HL-60 (cell line): ENCODE data around the gene CD151.

Source experiments
- DNase-seq, 2 experiments: peaks; one replicate each; pipeline ENCODE4 v3.0.0-alpha.2; 2010 to 2020; ENCODE audit warnings: low read depth in 1 of 2, low spot score in 1 of 2
- H3K27ac ChIP-seq: fragments of 250-450 bp; sonication (Bioruptor Pico); replicated peaks from 2 replicates; pipeline ENCODE4 v1.5.1; 2020; ENCODE audit warnings: mild to moderate bottlenecking, moderate library complexity
- H3K27me3 ChIP-seq: fragments of 250-450 bp; sonication (Bioruptor Pico); 2 replicates; pipeline ENCODE4 v1.5.1; 2021; ENCODE audit warnings: mild to moderate bottlenecking, moderate library complexity; ENCODE audit not compliant: insufficient read depth, poor library complexity, severe bottlenecking
- H3K4me3 ChIP-seq: replicated peaks from 2 replicates; pipeline ENCODE4 v1.5.1; 2011; ENCODE audit warnings: mild to moderate bottlenecking, control low read depth, low read length; ENCODE audit not compliant: insufficient read depth
- CTCF ChIP-seq: IDR thresholded peaks from one replicate; pipeline ENCODE4 v1.5.1; 2011; ENCODE audit warnings: low read length, control low read depth, inconsistent platforms; ENCODE audit not compliant: insufficient read depth
- GABPA ChIP-seq: IDR thresholded peaks from 2 replicates; pipeline ENCODE4 v1.6.1; 2012; ENCODE audit warnings: low read depth
- POLR2AphosphoS5 ChIP-seq: IDR thresholded peaks from 2 replicates; pipeline ENCODE4 v1.6.1; 2012; ENCODE audit warnings: low read depth
- REST ChIP-seq: IDR thresholded peaks from 2 replicates; pipeline ENCODE4 v1.6.1; 2012; ENCODE audit warnings: low read depth; ENCODE audit not compliant: insufficient replicate concordance
- SPI1 ChIP-seq: IDR thresholded peaks from 2 replicates; pipeline ENCODE4 v1.6.1; 2012; ENCODE audit warnings: low read depth, mild to moderate bottlenecking, borderline replicate concordance

The CD151 gene

GRCh38 chr11:870418-870817, 37.7 kb downstream of the CD151 start:
- Histone ChIP-seq H3K27ac (no peak overlapping the region), H3K27me3 (no peaks in the 10 kb centered on the region), H3K4me3 (no peak overlapping the region)
- DNase-seq, result no peak
- TF ChIP-seq GABPA, result no peak
- no peak for TF ChIP-seq REST
- TF ChIP-seq CTCF, result no peak
- no peak for TF ChIP-seq POLR2AphosphoS5
- no peak for TF ChIP-seq SPI1

GRCh38 chr11:871472-871871, 38.7 kb downstream of the CD151 start:
- TF ChIP-seq POLR2AphosphoS5, result no peak
- no peak for TF ChIP-seq SPI1
- no peak for TF ChIP-seq REST
- TF ChIP-seq CTCF, result no peak
- no peak for TF ChIP-seq GABPA

GRCh38 chr11:872799-873198, 40.0 kb downstream of the CD151 start:
- Histone ChIP-seq H3K27ac (no peak overlapping the region), H3K4me3 (no peak overlapping the region), H3K27me3 (no peaks in the 10 kb centered on the region)
- no peak for TF ChIP-seq GABPA
- no peak for TF ChIP-seq CTCF
- no peak for TF ChIP-seq REST
- TF ChIP-seq POLR2AphosphoS5, result no peak
- TF ChIP-seq SPI1, result no peak
- no peak for DNase-seq

More at GRCh38 chr11:871472-871871, 38.7 kb downstream of the CD151 start:
- no peaks in the 10 kb centered on the region for H3K27me3 ChIP-seq
- H3K27ac ChIP-seq, result no peak overlapping the region
- H3K4me3 ChIP-seq, result no peak overlapping the region
- no peak for DNase-seq
